Kidney capillary endothelial cell (primary cell): ENCODE results near the gene CSRNP2.
"Not testable (repeated sequence)": the region's sequence is repeated elsewhere in the genome, so short reads cannot be mapped to it uniquely, and the experiment has no call there.

ENCODE experiments used
- DNase-seq: peaks from one replicate; pipeline ENCODE4 v3.0.0-alpha.2; 2018; ENCODE audit warnings: low spot score

Gene CSRNP2

DNA sequence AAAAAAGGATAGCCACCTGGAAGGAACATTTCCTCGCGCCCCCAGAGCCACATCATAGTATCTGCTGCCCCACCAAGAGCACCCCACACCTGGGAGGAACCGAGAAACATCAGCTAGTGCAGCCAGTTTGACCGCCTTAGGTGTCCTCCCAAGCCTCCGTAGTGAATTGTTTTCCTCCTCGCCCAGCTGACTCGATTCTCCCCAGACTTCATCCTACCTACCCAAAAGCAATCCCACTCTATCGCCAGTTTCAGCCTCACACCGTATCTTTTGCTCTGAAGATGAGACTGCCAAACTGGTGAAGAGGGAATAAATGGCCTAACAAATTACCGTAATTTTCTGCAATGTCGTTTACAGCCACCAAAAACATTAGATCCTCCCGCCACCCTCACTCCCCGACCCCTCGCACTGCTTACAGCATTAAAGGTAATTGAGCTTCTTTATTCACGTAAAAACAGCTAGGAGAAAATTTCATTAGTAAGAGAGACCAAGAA, 56.0 kb downstream of the CSRNP2 start:
- DNase-seq: no peak

GRCh38 chr12:51025836-51026638, 57.4 kb downstream of the CSRNP2 start, which contains the start of gene SLC11A2:
Gene SLC11A2, minus strand, starts transcription at chr12:51026384. Its CDS starts 15,656 bp downstream, at chr12:51010728.
- DNase-seq: peak; percentile 85

DNA sequence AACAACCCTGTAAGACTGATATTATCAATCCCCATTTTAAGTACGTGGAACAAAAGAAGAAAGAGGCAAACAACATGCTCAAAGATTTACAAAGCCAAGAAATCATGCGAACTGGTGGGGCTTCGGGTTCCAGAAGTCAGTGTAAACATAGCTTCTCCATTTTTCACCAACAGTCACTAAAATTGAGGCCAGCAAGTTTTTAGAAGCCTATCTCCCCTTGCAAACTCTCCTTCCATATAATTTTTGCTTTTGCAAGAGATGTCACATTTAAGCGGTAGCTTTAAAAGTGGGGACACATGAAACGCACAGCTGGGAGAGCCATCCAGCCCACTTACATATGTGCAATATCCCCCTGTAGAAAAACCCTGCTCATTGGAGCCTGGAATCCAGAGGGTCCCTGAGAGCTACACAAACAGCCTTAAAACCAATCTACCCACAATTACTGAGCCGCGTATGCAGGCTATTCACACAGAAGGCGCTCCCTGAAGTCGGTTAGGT, 58.0 kb downstream of the CSRNP2 start:
- DNase-seq: peak; percentile 31

- no peak for DNase-seq
Measured at GRCh38 chr12:51023625-51024382, 59.6 kb downstream of the CSRNP2 start.

- DNase-seq: no peak
Measured at GRCh38 chr12:51021694-51022093, 61.7 kb downstream of the CSRNP2 start.

DNA sequence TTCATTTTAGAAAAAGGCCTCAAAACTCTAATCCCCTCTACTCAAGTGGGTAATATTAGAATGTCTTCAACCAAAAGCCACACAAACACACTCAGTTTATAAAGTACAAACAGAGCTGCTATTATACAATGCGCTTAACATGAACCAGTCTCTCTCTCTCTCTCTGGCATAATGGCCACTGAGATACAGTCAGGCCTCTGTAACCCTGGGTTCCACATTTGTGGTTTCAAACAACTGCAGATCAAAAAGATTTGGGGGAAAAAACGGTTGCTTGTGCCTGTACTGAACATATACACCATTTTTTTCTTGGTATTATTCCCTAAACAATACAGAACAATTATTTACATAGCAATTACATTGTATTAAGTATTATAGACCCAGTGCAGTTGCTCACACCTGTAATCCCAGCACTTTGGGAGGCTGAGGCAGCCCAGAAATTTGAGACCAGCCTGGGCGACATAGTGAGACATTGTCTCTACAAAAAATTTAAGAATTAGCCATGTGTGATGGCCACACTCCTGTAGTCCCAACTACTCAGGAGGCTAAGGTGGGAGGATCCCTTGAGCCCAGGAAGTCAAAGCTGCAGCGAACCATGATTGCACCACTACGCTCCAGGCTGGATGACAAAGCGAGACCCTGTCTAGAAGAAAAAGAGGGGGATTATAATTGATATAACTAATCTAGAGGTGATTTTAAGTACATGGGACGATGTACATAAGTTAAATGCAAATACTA, 62.8 kb downstream of the CSRNP2 start:
- DNase-seq: no peak

GRCh38 chr12:51019927-51020326, 63.5 kb downstream of the CSRNP2 start:
- DNase-seq: no peak

DNA sequence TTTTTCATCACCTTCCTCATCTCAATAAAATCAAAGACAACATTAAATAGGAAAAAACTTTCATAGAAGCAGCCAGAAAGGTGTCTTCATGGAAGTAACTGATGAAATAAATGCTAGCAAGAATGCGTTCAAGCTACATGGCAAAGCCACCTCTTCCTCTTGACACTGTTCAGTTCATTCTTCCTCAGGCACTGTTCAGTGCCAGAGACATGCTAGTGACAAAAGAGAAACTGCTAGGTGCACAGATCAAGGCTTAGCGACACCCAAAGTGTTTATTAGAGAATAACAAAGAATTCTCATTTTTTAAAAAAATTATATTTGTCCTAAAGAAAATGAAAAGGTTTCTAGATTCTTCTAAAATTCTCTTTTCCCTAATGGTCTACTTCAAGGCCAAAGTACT, 64.4 kb downstream of the CSRNP2 start:
- no peak for DNase-seq

- DNase-seq: no peak
Measured at GRCh38 chr12:51017452-51017851, 65.9 kb downstream of the CSRNP2 start.

DNA sequence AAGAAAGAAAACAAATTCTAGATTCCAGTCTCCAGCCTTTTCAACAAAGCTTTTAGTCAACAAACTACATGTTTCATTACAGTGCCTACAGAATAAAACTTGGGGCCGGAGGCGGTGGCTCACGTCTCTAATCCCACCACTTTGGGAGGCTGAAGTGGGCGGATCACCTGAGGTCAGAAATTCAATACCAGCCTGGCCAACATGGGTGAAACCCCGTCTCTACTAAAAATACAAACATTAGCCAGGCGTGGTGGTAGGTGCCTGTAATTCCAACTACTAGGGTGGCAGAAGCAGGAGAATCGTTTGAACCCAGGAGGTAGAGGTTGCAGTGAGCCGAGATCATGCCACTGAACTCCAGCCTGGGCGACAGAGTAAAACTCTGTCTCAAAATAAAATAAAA, 68.9 kb downstream of the CSRNP2 start:
- not testable (repeated sequence) for DNase-seq

DNA sequence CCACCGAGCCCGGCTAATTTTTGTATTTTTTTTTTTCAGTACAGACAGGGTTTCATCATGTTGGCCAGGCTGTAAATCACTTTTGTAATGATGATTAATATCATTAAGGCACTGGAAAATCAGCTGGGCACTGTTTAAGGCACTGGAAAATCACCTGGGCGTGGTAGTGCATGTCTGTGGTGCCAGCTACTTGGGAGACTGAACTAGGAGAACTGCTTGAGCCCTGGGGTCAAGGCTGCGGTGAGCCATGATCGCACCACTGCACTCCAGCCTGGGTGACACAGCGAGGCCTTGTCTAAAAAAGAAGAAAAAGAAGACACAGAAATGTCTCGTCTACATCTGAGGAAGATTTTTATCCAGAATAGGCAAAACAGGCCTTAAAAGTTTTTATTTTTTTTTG, 70.0 kb downstream of the CSRNP2 start:
- DNase-seq: no peak

GRCh38 chr12:51012570-51013236, 70.7 kb downstream of the CSRNP2 start:
- no peak for DNase-seq

GRCh38 chr12:51011955-51012354, 71.4 kb downstream of the CSRNP2 start:
- DNase-seq: no peak
